Neural progenitor cell (in vitro differentiated cells): ENCODE measurements around the gene CTNNA1. TPM values are rescaled to one million over a fixed set of nuclear protein-coding genes. Genes with fewer than 3 reads are reported as not detected.

Experiments used
- DNase-seq: peaks from one replicate; pipeline ENCODE4 v3.0.0-alpha.2; 2016; ENCODE audit warnings: low spot score
- H2AFZ ChIP-seq: fragments of 200-600 bp; sonication (generic); replicated peaks from 2 replicates; pipeline ENCODE4 v1.6.1; 2016; ENCODE audit warnings: antibody characterized with exemption
- H3F3A ChIP-seq: fragments of 200-600 bp; sonication (generic); 2 replicates; pipeline ENCODE4 v1.6.1; 2016; ENCODE audit warnings: antibody characterized with exemption, low read depth
- H3K27ac ChIP-seq: fragments of 200-600 bp; sonication (generic); 2 replicates; pipeline ENCODE4 v1.5.1; 2016; ENCODE audit warnings: mild to moderate bottlenecking
- H3K27me3 ChIP-seq: fragments of 200-600 bp; sonication (generic); 2 replicates; pipeline ENCODE4 v1.6.1; 2016; ENCODE audit warnings: mild to moderate bottlenecking, moderate library complexity
- H3K36me3 ChIP-seq: fragments of 200-600 bp; sonication (generic); 2 replicates; pipeline ENCODE4 v1.5.1; 2016
- H3K4me1 ChIP-seq: fragments of 200-600 bp; sonication (generic); 2 replicates; pipeline ENCODE4 v1.6.1; 2016; ENCODE audit warnings: mixed run types
- H3K4me2 ChIP-seq: fragments of 200-600 bp; sonication (generic); 2 replicates; pipeline ENCODE4 v1.6.1; 2016
- H3K4me3 ChIP-seq: fragments of 200-600 bp; sonication (generic); 2 replicates; pipeline ENCODE4 v1.5.1; 2016
- H3K79me2 ChIP-seq: fragments of 200-600 bp; sonication (generic); 2 replicates; pipeline ENCODE4 v1.6.1; 2016; ENCODE audit warnings: low read depth
- H3K9ac ChIP-seq: fragments of 200-600 bp; sonication (generic); 2 replicates; pipeline ENCODE4 v1.6.1; 2016
- H3K9me3 ChIP-seq: fragments of 200-600 bp; sonication (generic); 2 replicates; pipeline ENCODE4 v1.5.1; 2016; ENCODE audit warnings: low read depth
- H4K20me1 ChIP-seq: fragments of 200-600 bp; sonication (generic); 2 replicates; pipeline ENCODE4 v1.6.1; 2016; ENCODE audit warnings: low read depth
- H3K27ac Mint-ChIP-seq: 3 replicates; pipeline ENCODE4 v1.8.0; 2021; ENCODE audit warnings: mixed read lengths
- H3K27me3 Mint-ChIP-seq: 2 replicates; pipeline ENCODE4 v1.8.0; 2022; ENCODE audit warnings: low read depth, mild to moderate bottlenecking, inconsistent platforms, moderate library complexity, mixed read lengths; ENCODE audit not compliant: insufficient read depth
- H3K36me3 Mint-ChIP-seq: 3 replicates; pipeline ENCODE4 v1.8.0; 2021; ENCODE audit warnings: mixed read lengths
- H3K4me1 Mint-ChIP-seq: 3 replicates; pipeline ENCODE4 v1.8.0; 2021; ENCODE audit warnings: mixed read lengths
- H3K4me3 Mint-ChIP-seq: 3 replicates; pipeline ENCODE4 v1.8.0; 2021; ENCODE audit warnings: mild to moderate bottlenecking, moderate library complexity, mixed read lengths
- H3K9me3 Mint-ChIP-seq: 3 replicates; pipeline ENCODE4 v1.8.0; 2020; ENCODE audit warnings: mixed read lengths
- EZH2 ChIP-seq: fragments of 200-600 bp; sonication (generic); IDR thresholded peaks from 2 replicates; pipeline ENCODE4 v1.6.1; 2017; ENCODE audit warnings: antibody characterized with exemption, mild to moderate bottlenecking, moderate library complexity
- EZH2phosphoT487 ChIP-seq: fragments of 200-600 bp; sonication (generic); IDR thresholded peaks from 2 replicates; pipeline ENCODE4 v1.6.1; 2017; ENCODE audit warnings: antibody characterized with exemption
- total RNA-seq: library from RNA; depleted of rRNA; stranded (reverse); fragments of >200 nt; gene quantifications from 2 replicates; pipeline ENCODE4 v1.2.3, GENCODE V29; 2015; ENCODE audit warnings: low replicate concordance
- TF ChIP-seq, protein P1 (sequence below): fragments of 200-600 bp; sonication (generic); IDR thresholded peaks from 2 replicates; pipeline ENCODE4 v1.5.1; 2017; ENCODE audit warnings: antibody characterized with exemption, mild to moderate bottlenecking

Gene CTNNA1
- total RNA-seq, 1 donor from 2014 or later, result 305 TPM

DNA sequence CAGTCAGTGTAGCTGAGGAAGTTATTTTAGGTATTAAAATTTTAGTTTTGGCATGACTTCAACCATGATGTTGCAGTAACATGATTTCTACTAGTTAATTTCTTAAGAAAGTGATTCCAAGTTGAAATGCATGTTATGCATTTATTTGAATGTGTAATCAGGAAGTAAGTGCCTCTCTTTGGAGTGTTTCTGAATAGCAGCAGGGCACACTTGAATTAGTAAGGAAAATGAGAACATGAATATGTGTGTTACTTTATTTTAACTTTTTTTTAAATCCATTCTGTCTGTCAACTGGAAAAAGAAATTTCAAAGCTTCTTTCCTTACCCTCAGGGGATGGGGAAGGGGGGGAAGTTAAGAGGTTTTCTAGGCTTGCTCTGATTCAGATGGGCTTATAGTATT is 40.4 kb downstream of the CTNNA1 start:
- no peak overlapping the region for H2AFZ ChIP-seq
- peaks cover 21% of the 10 kb centered on the region for H3K4me1 Mint-ChIP-seq
- H3K9me3 Mint-ChIP-seq, result peaks cover 2% of the 10 kb centered on the region
- H3K4me3 ChIP-seq, result no peak overlapping the region
- no peaks in the 10 kb centered on the region for H3K9me3 ChIP-seq
- no peak overlapping the region for H3K4me2 ChIP-seq
- TF ChIP-seq EZH2phosphoT487 (no peak), EZH2 (no peak)
- TF ChIP-seq, protein P1, sequence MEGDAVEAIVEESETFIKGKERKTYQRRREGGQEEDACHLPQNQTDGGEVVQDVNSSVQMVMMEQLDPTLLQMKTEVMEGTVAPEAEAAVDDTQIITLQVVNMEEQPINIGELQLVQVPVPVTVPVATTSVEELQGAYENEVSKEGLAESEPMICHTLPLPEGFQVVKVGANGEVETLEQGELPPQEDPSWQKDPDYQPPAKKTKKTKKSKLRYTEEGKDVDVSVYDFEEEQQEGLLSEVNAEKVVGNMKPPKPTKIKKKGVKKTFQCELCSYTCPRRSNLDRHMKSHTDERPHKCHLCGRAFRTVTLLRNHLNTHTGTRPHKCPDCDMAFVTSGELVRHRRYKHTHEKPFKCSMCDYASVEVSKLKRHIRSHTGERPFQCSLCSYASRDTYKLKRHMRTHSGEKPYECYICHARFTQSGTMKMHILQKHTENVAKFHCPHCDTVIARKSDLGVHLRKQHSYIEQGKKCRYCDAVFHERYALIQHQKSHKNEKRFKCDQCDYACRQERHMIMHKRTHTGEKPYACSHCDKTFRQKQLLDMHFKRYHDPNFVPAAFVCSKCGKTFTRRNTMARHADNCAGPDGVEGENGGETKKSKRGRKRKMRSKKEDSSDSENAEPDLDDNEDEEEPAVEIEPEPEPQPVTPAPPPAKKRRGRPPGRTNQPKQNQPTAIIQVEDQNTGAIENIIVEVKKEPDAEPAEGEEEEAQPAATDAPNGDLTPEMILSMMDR, result no peak
- H3K4me1 ChIP-seq, result peaks cover 11% of the 10 kb centered on the region
- H3F3A ChIP-seq, result no peaks in the 10 kb centered on the region
- H3K36me3 ChIP-seq, result no peaks in the 10 kb centered on the region
- H3K79me2 ChIP-seq, result peaks cover 92% of the 10 kb centered on the region
- no peaks in the 10 kb centered on the region for H3K27me3 Mint-ChIP-seq
- DNase-seq, result no peak
- H3K27ac ChIP-seq, result no peak overlapping the region
- peaks cover 21% of the 10 kb centered on the region for H3K36me3 Mint-ChIP-seq
- H4K20me1 ChIP-seq, result peaks cover 44% of the 10 kb centered on the region
- no peak overlapping the region for H3K9ac ChIP-seq
- no peak overlapping the region for H3K4me3 Mint-ChIP-seq
- no peak overlapping the region for H3K27ac Mint-ChIP-seq
- H3K27me3 ChIP-seq, result no peaks in the 10 kb centered on the region

DNA sequence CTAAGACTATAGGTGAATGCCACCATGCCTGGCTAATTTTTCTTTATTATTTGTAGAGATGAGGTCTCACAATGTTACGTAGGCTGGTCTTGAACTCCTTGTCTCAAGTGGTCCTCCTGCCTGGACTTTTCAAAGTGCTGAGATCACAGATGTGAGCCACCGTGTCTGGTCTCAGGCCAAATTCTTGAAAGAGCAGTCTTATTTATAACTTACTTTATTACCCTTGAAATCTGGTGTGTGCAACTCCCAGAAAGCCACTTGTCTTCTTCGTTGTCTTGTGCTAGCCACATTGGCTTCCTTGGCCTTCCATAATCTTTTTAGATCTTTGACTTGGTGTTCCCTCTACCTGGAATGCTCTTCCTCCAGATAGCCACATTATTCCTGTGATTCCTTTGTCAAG is 50.1 kb downstream of the CTNNA1 start:
- no peak for DNase-seq
- Histone ChIP-seq H2AFZ (no peak overlapping the region), H3K79me2 (peaks cover 97% of the 10 kb centered on the region), H4K20me1 (peaks cover 5% of the 10 kb centered on the region), H3K4me2 (no peak overlapping the region), H3K4me3 (no peak overlapping the region), H3K9ac (no peak overlapping the region), H3K4me1 (peaks cover 3% of the 10 kb centered on the region), H3K27ac (no peak overlapping the region), H3K27me3 (no peaks in the 10 kb centered on the region), H3F3A (no peaks in the 10 kb centered on the region), H3K9me3 (no peaks in the 10 kb centered on the region), H3K36me3 (no peaks in the 10 kb centered on the region)
- Mint-ChIP-seq H3K4me3 (no peak overlapping the region), H3K27me3 (no peaks in the 10 kb centered on the region), H3K4me1 (no peaks in the 10 kb centered on the region), H3K9me3 (peaks cover 21% of the 10 kb centered on the region), H3K27ac (no peak overlapping the region), H3K36me3 (peaks cover 59% of the 10 kb centered on the region)
- TF ChIP-seq EZH2phosphoT487 (no peak), EZH2 (no peak)
- TF ChIP-seq, protein P1, result no peak

DNA sequence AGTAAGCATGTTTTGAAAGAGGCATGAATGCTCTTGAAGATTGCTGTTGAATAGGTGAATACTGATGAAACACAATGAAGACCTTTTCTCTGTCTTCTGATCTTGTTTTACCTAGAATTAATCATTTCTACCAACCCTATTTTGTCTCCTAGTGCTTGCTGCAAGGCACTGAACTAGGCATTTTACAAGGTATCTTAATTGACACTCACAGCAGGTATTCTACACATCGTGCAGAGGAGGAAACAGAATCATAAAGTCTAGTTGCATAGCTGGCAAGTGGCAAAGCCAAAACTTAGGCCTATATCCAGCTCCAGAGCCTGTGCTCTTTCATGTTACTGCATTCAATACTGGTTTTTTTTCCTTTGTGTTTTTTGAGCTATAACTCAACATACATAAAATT is 50.7 kb downstream of the CTNNA1 start:
- peaks cover 5% of the 10 kb centered on the region for H4K20me1 ChIP-seq
- H3K27ac ChIP-seq, result no peak overlapping the region
- H3K9ac ChIP-seq, result no peak overlapping the region
- H3K4me3 ChIP-seq, result no peak overlapping the region
- peaks cover 18% of the 10 kb centered on the region for H3K9me3 Mint-ChIP-seq
- peaks cover 97% of the 10 kb centered on the region for H3K79me2 ChIP-seq
- no peaks in the 10 kb centered on the region for H3K4me1 Mint-ChIP-seq
- H3K4me1 ChIP-seq, result peaks cover 3% of the 10 kb centered on the region
- H3K36me3 ChIP-seq, result no peaks in the 10 kb centered on the region
- H3K4me3 Mint-ChIP-seq, result no peak overlapping the region
- no peaks in the 10 kb centered on the region for H3F3A ChIP-seq
- no peak overlapping the region for H2AFZ ChIP-seq
- no peaks in the 10 kb centered on the region for H3K9me3 ChIP-seq
- H3K27me3 Mint-ChIP-seq, result no peaks in the 10 kb centered on the region
- H3K27me3 ChIP-seq, result no peaks in the 10 kb centered on the region
- DNase-seq, result no peak
- TF ChIP-seq EZH2phosphoT487, result no peak
- TF ChIP-seq, protein P1, result no peak
- no peak for TF ChIP-seq EZH2
- H3K36me3 Mint-ChIP-seq, result peaks cover 57% of the 10 kb centered on the region
- H3K27ac Mint-ChIP-seq, result no peak overlapping the region
- no peak overlapping the region for H3K4me2 ChIP-seq
